IgD-negative memory B cell (primary cell): ENCODE data around the gene MX2. TPM values are rescaled to one million over a fixed set of nuclear protein-coding genes. Genes with fewer than 3 reads are reported as not detected.

Experiments used
- H3K27ac Mint-ChIP-seq, 3 donors: one replicate each; pipeline ENCODE4 v1.8.0; 2020 to 2022; ENCODE audit warnings: mild to moderate bottlenecking in 3 of 3, mixed read lengths in 3 of 3, moderate library complexity in 1 of 3
- H3K27me3 Mint-ChIP-seq: one replicate; pipeline ENCODE4 v1.8.0; 2021; ENCODE audit warnings: mixed read lengths
- H3K36me3 Mint-ChIP-seq: one replicate; pipeline ENCODE4 v1.8.0; 2020; ENCODE audit warnings: mild to moderate bottlenecking, mixed read lengths
- H3K4me1 Mint-ChIP-seq, 3 donors: one replicate each; pipeline ENCODE4 v1.8.0; 2020 to 2022; ENCODE audit warnings: mixed read lengths in 3 of 3, mild to moderate bottlenecking in 1 of 3
- H3K4me3 Mint-ChIP-seq, 4 donors: one replicate each; pipeline ENCODE4 v1.8.0; 2020 to 2022; ENCODE audit warnings: mild to moderate bottlenecking in 4 of 4, mixed read lengths in 4 of 4, moderate library complexity in 3 of 4
- H3K9me3 Mint-ChIP-seq, 3 donors: one replicate each; pipeline ENCODE4 v1.8.0; 2020 to 2021; ENCODE audit warnings: mixed read lengths in 3 of 3, mild to moderate bottlenecking in 1 of 3
- polyA plus RNA-seq: library from polyadenylated mRNA; unstranded; fragments of 300-500 nt; fragmentation: Illumina TruSeq; gene quantifications from one replicate; pipeline ENCODE4 v1.2.3, GENCODE V29; 2021

The MX2 gene
- polyA plus RNA-seq, 1 donor from 2014 or later = 36.6 TPM

- Mint-ChIP-seq H3K27ac (no peak overlapping the region), H3K36me3 (peaks cover 27% of the 10 kb centered on the region), H3K4me3 (peak overlapping the region in 2 of 4 donors; percentile 67 to 86)
Observed at GRCh38 chr21:41432562-41433460, 71.0 kb downstream of the MX2 start.

GRCh38 chr21:41433566-41433965 lies 71.7 kb downstream of the MX2 start:
- Mint-ChIP-seq H3K36me3 (peaks cover 27% of the 10 kb centered on the region), H3K4me3 (no peak overlapping the region)

More at GRCh38 chr21:41432562-41433460, 71.0 kb downstream of the MX2 start:
- H3K27me3 Mint-ChIP-seq = no peaks in the 10 kb centered on the region
- peaks cover 0 to 12% (median 3%) of the 10 kb centered on the region in 3 donors for H3K9me3 Mint-ChIP-seq
- H3K4me1 Mint-ChIP-seq = peaks cover 34 to 38% (median 36%) of the 10 kb centered on the region in 3 donors

GRCh38 chr21:41435706-41436105 lies 73.9 kb downstream of the MX2 start:
- Mint-ChIP-seq H3K4me3 (no peak overlapping the region), H3K9me3 (peaks cover 0 to 12% (median 3%) of the 10 kb centered on the region in 3 donors), H3K36me3 (peaks cover 24% of the 10 kb centered on the region), H3K27me3 (no peaks in the 10 kb centered on the region), H3K27ac (no peak overlapping the region), H3K4me1 (peaks cover 15 to 19% (median 17%) of the 10 kb centered on the region in 3 donors)

More at GRCh38 chr21:41433566-41433965, 71.7 kb downstream of the MX2 start:
- H3K27me3 Mint-ChIP-seq = no peaks in the 10 kb centered on the region
- H3K27ac Mint-ChIP-seq = no peak overlapping the region
- peaks cover 27 to 33% (median 29%) of the 10 kb centered on the region in 3 donors for H3K4me1 Mint-ChIP-seq
- peaks cover 0 to 12% (median 3%) of the 10 kb centered on the region in 3 donors for H3K9me3 Mint-ChIP-seq

GRCh38 chr21:41437729-41438128 lies 75.9 kb downstream of the MX2 start:
- Mint-ChIP-seq H3K27ac (peak overlapping the region in 1 of 3 donors; percentile 67), H3K9me3 (peaks cover 0 to 12% (median 3%) of the 10 kb centered on the region in 3 donors), H3K36me3 (peaks cover 23% of the 10 kb centered on the region), H3K4me3 (no peak overlapping the region), H3K27me3 (no peaks in the 10 kb centered on the region), H3K4me1 (peaks cover 2 to 7% (median 7%) of the 10 kb centered on the region in 3 donors)

- Mint-ChIP-seq H3K36me3 (peaks cover 23% of the 10 kb centered on the region), H3K4me3 (no peak overlapping the region), H3K27me3 (no peaks in the 10 kb centered on the region), H3K4me1 (peaks cover 0 to 4% (median 4%) of the 10 kb centered on the region in 3 donors), H3K27ac (no peak overlapping the region), H3K9me3 (peaks cover 0 to 12% (median 3%) of the 10 kb centered on the region in 3 donors)
Observed at GRCh38 chr21:41438425-41439113, 76.7 kb downstream of the MX2 start.

- H3K36me3 Mint-ChIP-seq = peaks cover 20% of the 10 kb centered on the region
- no peaks in the 10 kb centered on the region for H3K27me3 Mint-ChIP-seq
- H3K4me3 Mint-ChIP-seq = no peak overlapping the region
- no peak overlapping the region for H3K27ac Mint-ChIP-seq
- H3K4me1 Mint-ChIP-seq = peaks cover 0 to 4% (median 4%) of the 10 kb centered on the region in 3 donors
- peaks cover 0 to 11% (median 3%) of the 10 kb centered on the region in 3 donors for H3K9me3 Mint-ChIP-seq
Observed at GRCh38 chr21:41439248-41439647, 77.4 kb downstream of the MX2 start.

GRCh38 chr21:41441546-41441945 lies 79.7 kb downstream of the MX2 start:
- H3K27me3 Mint-ChIP-seq = no peaks in the 10 kb centered on the region
- peaks cover 4% of the 10 kb centered on the region for H3K36me3 Mint-ChIP-seq
- no peak overlapping the region for H3K27ac Mint-ChIP-seq
- H3K4me1 Mint-ChIP-seq = peaks cover 0 to 1% (median 0%) of the 10 kb centered on the region in 3 donors
- no peak overlapping the region for H3K4me3 Mint-ChIP-seq
- no peaks in the 10 kb centered on the region for H3K9me3 Mint-ChIP-seq

- H3K9me3 Mint-ChIP-seq = no peaks in the 10 kb centered on the region
- peaks cover 0 to 1% (median 0%) of the 10 kb centered on the region in 3 donors for H3K4me1 Mint-ChIP-seq
- no peak overlapping the region for H3K4me3 Mint-ChIP-seq
- H3K36me3 Mint-ChIP-seq = peaks cover 6% of the 10 kb centered on the region
- peak overlapping the region in 1 of 3 donors; percentile 39 for H3K27ac Mint-ChIP-seq
- no peaks in the 10 kb centered on the region for H3K27me3 Mint-ChIP-seq
Observed at GRCh38 chr21:41442481-41443186, 80.8 kb downstream of the MX2 start.

GRCh38 chr21:41443562-41443961 lies 81.7 kb downstream of the MX2 start:
- peaks cover 6% of the 10 kb centered on the region for H3K36me3 Mint-ChIP-seq
- H3K4me1 Mint-ChIP-seq = no peaks in the 10 kb centered on the region
- H3K4me3 Mint-ChIP-seq = no peak overlapping the region
- H3K27me3 Mint-ChIP-seq = no peaks in the 10 kb centered on the region
- H3K27ac Mint-ChIP-seq = no peak overlapping the region
- no peaks in the 10 kb centered on the region for H3K9me3 Mint-ChIP-seq

- no peaks in the 10 kb centered on the region for H3K4me1 Mint-ChIP-seq
- H3K27ac Mint-ChIP-seq = peak overlapping the region; percentile 35 to 59 (median 39)
- H3K27me3 Mint-ChIP-seq = no peaks in the 10 kb centered on the region
- H3K36me3 Mint-ChIP-seq = peaks cover 6% of the 10 kb centered on the region
- H3K4me3 Mint-ChIP-seq = no peak overlapping the region
- H3K9me3 Mint-ChIP-seq = no peaks in the 10 kb centered on the region
Observed at GRCh38 chr21:41444703-41445464, 83.1 kb downstream of the MX2 start.

- Mint-ChIP-seq H3K27ac (peak overlapping the region in 2 of 3 donors; percentile 39 to 59), H3K27me3 (no peaks in the 10 kb centered on the region), H3K9me3 (no peaks in the 10 kb centered on the region), H3K4me1 (no peaks in the 10 kb centered on the region), H3K36me3 (peaks cover 6% of the 10 kb centered on the region), H3K4me3 (no peak overlapping the region)
Observed at GRCh38 chr21:41445465-41445862, 83.6 kb downstream of the MX2 start.

GRCh38 chr21:41446586-41446985 lies 84.8 kb downstream of the MX2 start:
- Mint-ChIP-seq H3K27ac (no peak overlapping the region), H3K36me3 (peaks cover 6% of the 10 kb centered on the region), H3K4me3 (no peak overlapping the region), H3K4me1 (no peaks in the 10 kb centered on the region), H3K27me3 (no peaks in the 10 kb centered on the region), H3K9me3 (no peaks in the 10 kb centered on the region)

GRCh38 chr21:41447356-41447755 lies 85.5 kb downstream of the MX2 start:
- Mint-ChIP-seq H3K36me3 (peaks cover 3% of the 10 kb centered on the region), H3K27ac (peak overlapping the region in 1 of 3 donors; percentile 65), H3K27me3 (no peaks in the 10 kb centered on the region), H3K4me1 (no peaks in the 10 kb centered on the region), H3K4me3 (no peak overlapping the region), H3K9me3 (no peaks in the 10 kb centered on the region)

- Mint-ChIP-seq H3K4me1 (peaks cover 0 to 3% (median 0%) of the 10 kb centered on the region in 3 donors), H3K27me3 (no peaks in the 10 kb centered on the region), H3K36me3 (peaks cover 9% of the 10 kb centered on the region), H3K27ac (no peak overlapping the region), H3K4me3 (no peak overlapping the region), H3K9me3 (no peaks in the 10 kb centered on the region)
Observed at GRCh38 chr21:41449613-41450012, 87.8 kb downstream of the MX2 start.
